ENCODE data around the gene TPO.

TPO gene

DNA sequence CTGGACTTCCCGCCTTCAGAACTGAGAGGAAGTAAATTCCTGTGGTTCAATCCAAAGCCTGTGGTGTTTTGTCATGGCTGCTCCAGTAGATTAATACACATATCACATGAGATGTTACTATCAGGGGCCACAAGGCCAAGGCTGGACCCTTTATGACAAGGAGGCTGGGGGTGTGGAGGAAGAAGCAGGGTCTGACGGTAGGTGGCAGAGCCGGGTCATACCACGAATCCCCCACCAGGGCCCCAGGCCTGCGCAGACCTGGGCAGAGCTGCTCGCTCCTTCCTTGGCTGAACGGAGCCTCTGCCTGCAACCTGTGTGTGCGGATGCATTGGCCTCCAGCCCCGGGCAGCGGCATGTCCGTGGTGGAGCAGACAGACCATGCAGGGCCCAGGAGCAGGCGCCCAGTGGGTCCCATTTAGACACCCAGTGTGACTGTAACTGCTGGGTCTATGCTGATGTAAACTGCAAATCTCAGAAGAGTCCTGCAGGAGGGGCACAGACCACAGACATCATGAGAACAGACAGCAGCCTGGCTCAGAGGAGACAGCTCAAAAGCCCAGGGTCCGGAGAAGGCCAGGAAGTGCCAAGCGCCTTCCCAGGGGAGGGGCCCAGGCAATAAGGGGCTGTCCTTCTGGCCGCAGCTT lies 175.8 kb downstream of the TPO start:
- TF ChIP-seq POLR2A (IDR thresholded peaks at IDR 0.05; ENCODE audit: low read depth, low read length), result no peak
- no peak for DNase-seq (ENCODE audit: insufficient read length, low spot score)
- no peak for FAIRE-seq

DNA sequence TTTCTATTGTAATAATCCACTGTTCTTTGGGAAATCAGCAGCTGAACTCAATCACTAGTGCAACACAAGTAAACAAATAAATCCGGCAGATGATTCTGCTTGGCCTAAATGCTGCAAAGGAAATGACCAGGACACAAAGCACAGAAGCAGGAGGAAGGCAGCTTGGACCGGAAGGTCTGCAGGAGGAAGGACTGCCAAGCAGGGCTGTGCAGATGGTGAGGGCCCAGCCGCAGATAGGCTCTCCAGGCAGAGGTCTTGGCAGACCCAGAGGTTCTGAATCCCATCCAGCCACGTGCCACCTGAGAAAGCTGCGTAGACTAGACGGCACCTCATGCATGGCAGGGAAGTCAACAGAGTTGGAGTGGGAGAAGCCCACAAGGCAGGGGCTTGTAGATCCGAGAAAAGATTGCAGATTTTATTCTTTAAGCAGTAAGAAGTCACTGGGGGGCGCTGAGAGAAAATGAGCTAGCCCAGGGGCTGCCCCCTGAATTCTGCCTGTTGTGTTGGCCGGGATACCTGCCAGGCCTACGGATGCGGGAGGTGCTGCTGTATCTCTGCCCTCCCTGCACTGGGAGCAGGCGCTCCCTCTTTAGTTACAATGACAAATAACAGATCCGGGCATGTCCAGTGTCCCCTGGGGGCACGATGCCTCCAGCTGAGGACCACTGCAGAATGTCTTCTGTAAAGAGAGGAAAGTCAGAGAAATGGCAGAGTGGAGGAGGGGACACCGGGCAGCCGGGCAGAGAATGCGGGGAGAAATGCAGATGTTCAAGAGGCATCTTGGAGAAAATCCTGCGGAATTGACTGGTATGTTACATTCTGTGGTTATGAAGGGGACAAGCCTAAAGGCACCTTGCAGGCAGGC lies 177.6 kb downstream of the TPO start:
- FAIRE-seq (no peak), DNase-seq (ENCODE audit: insufficient read length, low spot score) (no peak)
- no peak for TF ChIP-seq POLR2A (IDR thresholded peaks at IDR 0.05; ENCODE audit: low read depth, low read length)

DNA sequence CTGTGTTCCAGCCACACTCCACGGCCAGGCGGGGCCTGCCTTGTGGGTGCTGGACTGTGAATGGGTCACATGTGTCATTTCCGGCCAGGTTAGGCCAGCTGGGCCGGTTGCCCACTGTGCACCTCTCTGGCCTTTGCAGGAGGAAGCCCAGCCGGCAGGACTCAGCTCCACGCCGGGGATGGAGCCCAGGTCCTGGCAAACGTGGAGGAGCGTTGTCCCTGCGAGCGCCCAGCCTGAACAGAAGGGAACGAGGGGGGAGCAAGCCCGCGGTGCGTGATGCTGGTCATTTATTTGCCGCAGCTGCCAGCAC lies 178.2 kb downstream of the TPO start:
- DNase-seq (ENCODE audit: insufficient read length, low spot score), result no peak
- no peak for TF ChIP-seq POLR2A (IDR thresholded peaks at IDR 0.05; ENCODE audit: low read depth, low read length)
- FAIRE-seq, result no peak
